ENCODE results near the gene AGTR1.
"Not testable (repeated sequence)": the region's sequence is repeated elsewhere in the genome, so short reads cannot be mapped to it uniquely, and the experiment has no call there.

Gene AGTR1

GRCh38 chr3:148717885-148718561 is 20.3 kb downstream of the AGTR1 start:
- in situ Hi-C loops (cut with HindIII; ENCODE audit: low sequenced_read_pairs): no loop called here

- in situ Hi-C loops (cut with HindIII; ENCODE audit: low sequenced_read_pairs): no loop called here
Observed at GRCh38 chr3:148718982-148719862, 21.5 kb downstream of the AGTR1 start.

- in situ Hi-C loops (cut with HindIII; ENCODE audit: low sequenced_read_pairs): no loop called here
Observed at GRCh38 chr3:148720873-148721272, 23.2 kb downstream of the AGTR1 start.

GRCh38 chr3:148723631-148724030 is 25.9 kb downstream of the AGTR1 start:
- in situ Hi-C loops (cut with HindIII; ENCODE audit: low sequenced_read_pairs): no loop called here

GRCh38 chr3:148727231-148727630 is 29.5 kb downstream of the AGTR1 start:
- in situ Hi-C loops (cut with HindIII; ENCODE audit: low sequenced_read_pairs): no loop called here

- in situ Hi-C loops (cut with HindIII; ENCODE audit: low sequenced_read_pairs): no loop called here
Observed at GRCh38 chr3:148728753-148729152, 31.1 kb downstream of the AGTR1 start.

GRCh38 chr3:148729476-148730055 is 31.9 kb downstream of the AGTR1 start:
- in situ Hi-C loops (cut with HindIII; ENCODE audit: low sequenced_read_pairs): no loop called here

- in situ Hi-C loops (cut with HindIII; ENCODE audit: low sequenced_read_pairs): no loop called here
Observed at GRCh38 chr3:148730676-148731075, 33.0 kb downstream of the AGTR1 start.

GRCh38 chr3:148735597-148735996 is 37.9 kb downstream of the AGTR1 start:
- in situ Hi-C loops (cut with HindIII; ENCODE audit: low sequenced_read_pairs): no loop called here

GRCh38 chr3:148736086-148736485 is 38.4 kb downstream of the AGTR1 start:
- in situ Hi-C loops (cut with HindIII; ENCODE audit: low sequenced_read_pairs): no loop called here

- in situ Hi-C loops (cut with HindIII; ENCODE audit: low sequenced_read_pairs): no loop called here
Observed at GRCh38 chr3:148737104-148737530, 39.4 kb downstream of the AGTR1 start.

- in situ Hi-C loops (cut with HindIII; ENCODE audit: low sequenced_read_pairs): no loop called here
Observed at GRCh38 chr3:148739720-148740119, 42.0 kb downstream of the AGTR1 start.

- in situ Hi-C loops (cut with HindIII; ENCODE audit: low sequenced_read_pairs): no loop called here
Observed at GRCh38 chr3:148740291-148740690, 42.6 kb downstream of the AGTR1 start.

- in situ Hi-C loops (cut with HindIII; ENCODE audit: low sequenced_read_pairs): no loop called here
Observed at GRCh38 chr3:148741219-148741618, 43.5 kb downstream of the AGTR1 start.

- in situ Hi-C loops (cut with HindIII; ENCODE audit: low sequenced_read_pairs): no loop called here
Observed at GRCh38 chr3:148742118-148742517, 44.4 kb downstream of the AGTR1 start.

- in situ Hi-C loops (cut with HindIII; ENCODE audit: low sequenced_read_pairs): no loop called here
Observed at GRCh38 chr3:148746053-148746452, 48.4 kb downstream of the AGTR1 start.

GRCh38 chr3:148748283-148748682 is 50.6 kb downstream of the AGTR1 start:
- in situ Hi-C loops (cut with HindIII; ENCODE audit: low sequenced_read_pairs): no loop called here

- in situ Hi-C loops (cut with HindIII; ENCODE audit: low sequenced_read_pairs): no loop called here
Observed at GRCh38 chr3:148750296-148750695, 52.6 kb downstream of the AGTR1 start.

GRCh38 chr3:148751461-148751860 is 53.8 kb downstream of the AGTR1 start:
- in situ Hi-C loops (cut with HindIII; ENCODE audit: low sequenced_read_pairs): no loop called here

- in situ Hi-C loops (cut with HindIII; ENCODE audit: low sequenced_read_pairs): not testable (repeated sequence)
Observed at GRCh38 chr3:148753385-148753784, 55.7 kb downstream of the AGTR1 start.

GRCh38 chr3:148755570-148755969 is 57.9 kb downstream of the AGTR1 start:
- in situ Hi-C loops (cut with HindIII; ENCODE audit: low sequenced_read_pairs): no loop called here

- in situ Hi-C loops (cut with HindIII; ENCODE audit: low sequenced_read_pairs): no loop called here
Observed at GRCh38 chr3:148756311-148756710, 58.6 kb downstream of the AGTR1 start.

Data from DLD1 (cell line).